Adrenal gland (tissue), 5 donors: ENCODE measurements around the gene FURIN.

Experiments
- CTCF ChIP-seq, 6 experiments: fragments of 450-650 bp in 4 of 6; fragments of 200-600 bp in 2 of 6; sonication (generic) in 1 of 6; IDR thresholded peaks; 1 replicate in 5 of 6; 2 replicates in 1 of 6; pipeline versions ENCODE4 v1.5.1 to v1.8.0; 2016 to 2021; ENCODE audit warnings: antibody characterized with exemption in 6 of 6, mild to moderate bottlenecking in 2 of 6, moderate library complexity in 1 of 6
- POLR2A ChIP-seq, 2 donors: fragments of 450-650 bp; IDR thresholded peaks; one replicate each; pipeline ENCODE4 v1.6.1; 2017; ENCODE audit warnings: antibody characterized with exemption in 2 of 2, mild to moderate bottlenecking in 2 of 2, moderate library complexity in 1 of 2
- donor health status: DM: no; HTN: no; CAD: no.

- TF ChIP-seq CTCF (IDR thresholded peaks at IDR 0.05), result no peak
- no peak for TF ChIP-seq POLR2A (IDR thresholded peaks at IDR 0.05)
These were observed 11.1 kb upstream of the FURIN start for GRCh38 chr15:90857337-90857736.
